Breast epithelium (tissue), 4 donors: ENCODE data around the gene DHX40. TPM values are rescaled to one million over a fixed set of nuclear protein-coding genes. Genes with fewer than 3 reads are reported as not detected.
"Not testable (repeated sequence)": the region's sequence is repeated elsewhere in the genome, so short reads cannot be mapped to it uniquely, and the experiment has no call there.

Experiments used
- DNase-seq, 2 donors: peaks; one replicate each; pipeline ENCODE4 v3.0.0-alpha.2; 2019; ENCODE audit warnings: low spot score in 2 of 2
- H3K27ac ChIP-seq, 2 donors: fragments of 200-600 bp; sonication (generic) in 1 of 2; one replicate each; pipeline ENCODE4 v1.5.1; 2016 to 2019; ENCODE audit warnings: mild to moderate bottlenecking in 1 of 2
- H3K27me3 ChIP-seq, 2 donors: fragments of 200-600 bp; sonication (generic) in 1 of 2; one replicate each; pipeline versions ENCODE4 v1.5.1 to v1.6.0; 2017 to 2019; ENCODE audit warnings: control low read depth in 1 of 2, mild to moderate bottlenecking in 1 of 2
- H3K36me3 ChIP-seq: fragments of 200-600 bp; one replicate; pipeline ENCODE4 v1.5.1; 2019
- H3K4me1 ChIP-seq, 2 donors: fragments of 200-600 bp; sonication (generic); one replicate each; pipeline ENCODE4 v1.5.1; 2016 to 2019; ENCODE audit warnings: control low read depth in 1 of 2
- H3K4me3 ChIP-seq, 3 donors: fragments of 200-600 bp; sonication (generic); 1 replicate in 2 of 3; 2 replicates in 1 of 3; pipeline ENCODE4 v1.5.1; 2016 to 2019; ENCODE audit warnings: mild to moderate bottlenecking in 3 of 3, moderate library complexity in 2 of 3
- H3K9me3 ChIP-seq, 2 donors: fragments of 200-600 bp; sonication (generic) in 1 of 2; one replicate each; pipeline ENCODE4 v1.5.1; 2016 to 2019; ENCODE audit warnings: control low read depth in 1 of 2
- CTCF ChIP-seq, 3 donors: fragments of 450-650 bp; IDR thresholded peaks; one replicate each; pipeline ENCODE4 v1.5.1; 2016 to 2017; ENCODE audit warnings: antibody characterized with exemption in 3 of 3, mild to moderate bottlenecking in 3 of 3, moderate library complexity in 3 of 3
- POLR2A ChIP-seq: fragments of 450-650 bp; IDR thresholded peaks from one replicate; pipeline ENCODE4 v1.6.1; 2016; ENCODE audit warnings: antibody characterized with exemption, mild to moderate bottlenecking, moderate library complexity
- POLR2AphosphoS5 ChIP-seq, 3 donors: sonication (generic); formaldehyde crosslinking; IDR thresholded peaks; one replicate each; pipeline ENCODE4 v1.6.1; 2017; ENCODE audit warnings: antibody characterized with exemption in 3 of 3
- intact Hi-C: fragments of 100-400 bp; cut with DNase I; formaldehyde crosslinking; loops from one replicate; pipeline ENCODE4 v1.15.1; 2023; ENCODE audit warnings: low total_unique reads
- total RNA-seq, 3 donors: library from RNA; depleted of rRNA; stranded (reverse); fragments of >200 nt; gene quantifications; one replicate each; pipeline ENCODE4 v1.1.0, GENCODE V29; 2016

DHX40 gene
- total RNA-seq, 3 donors from 2014 or later: 48.5 to 60.9 (median 56.3) TPM

- H3K4me1 ChIP-seq: peaks cover 3% of the 10 kb centered on the region in 2 donors
- intact Hi-C loops: no loop called here
- H3K36me3 ChIP-seq: peaks cover 10% of the 10 kb centered on the region
Observed at GRCh38 chr17:59647288-59647687, 81.9 kb downstream of the DHX40 start.

GRCh38 chr17:59649886-59650285, 84.5 kb downstream of the DHX40 start:
- intact Hi-C loops: no loop called here
- DNase-seq: no peak
- no peak overlapping the region for H3K4me3 ChIP-seq
- H3K9me3 ChIP-seq: no peaks in the 10 kb centered on the region
- H3K27ac ChIP-seq: no peak overlapping the region
- TF ChIP-seq POLR2AphosphoS5 (IDR thresholded peaks at IDR 0.05): no peak
- TF ChIP-seq POLR2A: no peak
- no peak for TF ChIP-seq CTCF (IDR thresholded peaks at IDR 0.05)
- H3K4me1 ChIP-seq: no peaks in the 10 kb centered on the region
- no peaks in the 10 kb centered on the region for H3K27me3 ChIP-seq
- H3K36me3 ChIP-seq: peaks cover 7% of the 10 kb centered on the region

More at GRCh38 chr17:59647288-59647687, 81.9 kb downstream of the DHX40 start:
- no peak for DNase-seq
- TF ChIP-seq POLR2A (no peak), CTCF (IDR thresholded peaks at IDR 0.05) (no peak), POLR2AphosphoS5 (IDR thresholded peaks at IDR 0.05) (no peak)
- Histone ChIP-seq H3K9me3 (no peaks in the 10 kb centered on the region), H3K27ac (no peak overlapping the region), H3K4me3 (no peak overlapping the region), H3K27me3 (no peaks in the 10 kb centered on the region)

DNA sequence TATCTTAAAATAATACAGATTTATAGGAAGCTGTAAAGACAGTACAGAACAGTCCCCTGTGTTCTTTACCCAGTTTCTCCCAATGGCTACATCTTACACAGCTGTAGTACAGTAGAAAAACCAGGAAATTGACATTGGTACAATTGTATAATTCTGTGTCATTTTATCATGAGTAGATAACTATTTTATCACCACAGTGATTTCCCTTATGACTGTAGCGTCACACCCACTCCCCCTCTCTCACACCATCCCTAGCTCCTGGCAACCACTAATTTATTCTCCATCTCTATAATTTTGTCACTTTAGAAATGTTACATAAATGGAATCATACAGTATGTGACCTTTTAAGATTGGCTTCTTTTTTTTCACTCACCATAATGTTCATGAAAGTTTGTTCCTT, 85.2 kb downstream of the DHX40 start:
- intact Hi-C loops: no loop called here
- no peak overlapping the region for H3K4me3 ChIP-seq
- DNase-seq: no peak
- no peaks in the 10 kb centered on the region for H3K4me1 ChIP-seq
- peaks cover 5% of the 10 kb centered on the region for H3K36me3 ChIP-seq
- H3K9me3 ChIP-seq: no peaks in the 10 kb centered on the region
- no peaks in the 10 kb centered on the region for H3K27me3 ChIP-seq
- TF ChIP-seq POLR2A: no peak
- TF ChIP-seq POLR2AphosphoS5 (IDR thresholded peaks at IDR 0.05): no peak
- TF ChIP-seq CTCF (IDR thresholded peaks at IDR 0.05): no peak
- no peak overlapping the region for H3K27ac ChIP-seq

GRCh38 chr17:59651346-59651745, 85.9 kb downstream of the DHX40 start:
- no peak overlapping the region for H3K4me3 ChIP-seq
- H3K27me3 ChIP-seq: no peaks in the 10 kb centered on the region
- H3K36me3 ChIP-seq: peaks cover 5% of the 10 kb centered on the region
- H3K27ac ChIP-seq: no peak overlapping the region
- DNase-seq: no peak
- intact Hi-C loops: no loop called here
- no peaks in the 10 kb centered on the region for H3K4me1 ChIP-seq
- H3K9me3 ChIP-seq: no peaks in the 10 kb centered on the region
- TF ChIP-seq POLR2A: no peak
- no peak for TF ChIP-seq CTCF (IDR thresholded peaks at IDR 0.05)
- no peak for TF ChIP-seq POLR2AphosphoS5 (IDR thresholded peaks at IDR 0.05)

DNA sequence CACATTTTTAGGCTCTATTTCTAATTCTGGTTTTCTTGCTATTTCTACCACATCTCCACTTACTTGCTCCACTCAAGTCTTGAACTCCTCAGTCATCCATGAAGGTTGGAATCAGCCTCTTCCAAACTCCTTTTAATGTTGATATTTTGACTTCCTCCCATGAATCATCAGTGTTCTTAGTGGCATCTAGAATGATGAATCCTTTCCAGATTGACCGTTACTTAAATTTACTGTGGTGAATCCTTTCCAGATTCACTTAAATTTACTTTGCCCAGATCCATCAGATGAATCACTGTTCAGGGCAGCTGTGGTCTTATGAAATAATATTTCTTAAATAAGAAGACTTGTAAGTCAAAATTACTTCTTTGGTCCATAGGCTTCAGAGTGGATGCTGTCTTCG, 86.7 kb downstream of the DHX40 start:
- Histone ChIP-seq H3K9me3 (no peaks in the 10 kb centered on the region), H3K27me3 (no peaks in the 10 kb centered on the region), H3K4me1 (no peaks in the 10 kb centered on the region), H3K4me3 (no peak overlapping the region), H3K27ac (no peak overlapping the region), H3K36me3 (peaks cover 5% of the 10 kb centered on the region)
- intact Hi-C loops: no loop called here
- DNase-seq: no peak
- TF ChIP-seq CTCF (IDR thresholded peaks at IDR 0.05): no peak
- TF ChIP-seq POLR2AphosphoS5 (IDR thresholded peaks at IDR 0.05): no peak
- no peak for TF ChIP-seq POLR2A

DNA sequence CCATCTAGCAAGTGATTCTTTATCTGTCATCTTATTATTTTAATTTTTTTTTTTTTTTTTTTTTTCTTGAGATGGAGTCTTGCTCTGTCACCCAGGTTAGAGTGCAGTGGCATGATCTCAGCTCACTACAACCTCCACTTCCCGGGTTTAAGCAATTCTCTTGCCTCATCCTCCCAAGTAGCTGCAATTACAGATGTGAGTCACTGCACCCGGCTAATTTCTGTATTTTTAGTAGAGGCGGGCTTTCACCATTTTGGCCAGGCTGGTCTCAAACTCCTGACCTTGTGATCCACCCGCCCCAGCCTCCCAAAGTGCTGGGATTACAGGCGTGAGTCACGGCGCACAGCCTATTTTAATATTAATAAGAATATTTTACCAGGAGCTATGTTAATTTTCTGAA, 91.2 kb downstream of the DHX40 start:
- H3K4me1 ChIP-seq, intact Hi-C loops, H3K27ac ChIP-seq, DNase-seq, H3K27me3 ChIP-seq, H3K9me3 ChIP-seq, H3K4me3 ChIP-seq: not testable (repeated sequence)
- H3K36me3 ChIP-seq: peaks cover 11% of the 10 kb centered on the region
